DND-41 (cell line): ENCODE results near the gene DPP6.

Experiments used
- ATAC-seq: fragments of 200-7000 bp; cut with Tn5 transposase; 3 replicates; pipeline ENCODE4 v1.9.1; 2021; ENCODE audit warnings: low read depth; ENCODE audit not compliant: insufficient read depth
- DNase-seq: peaks from one replicate; pipeline ENCODE4 v3.0.0-alpha.2; 2020
- H2AFZ ChIP-seq: 2 replicates; pipeline ENCODE4 v1.6.0; 2012; ENCODE audit warnings: low read depth, low read length
- H3K27ac ChIP-seq: 2 replicates; pipeline ENCODE4 v1.5.1; 2012; ENCODE audit warnings: low read length, inconsistent platforms
- H3K27me3 ChIP-seq: fragments of 200-600 bp; sonication (generic); 2 replicates; pipeline ENCODE4 v1.6.0; 2012; ENCODE audit warnings: low read length, mild to moderate bottlenecking, inconsistent platforms; ENCODE audit not compliant: insufficient read depth, poor library complexity
- H3K36me3 ChIP-seq: 2 replicates; pipeline ENCODE4 v1.5.1; 2012; ENCODE audit warnings: low read length, inconsistent platforms; ENCODE audit not compliant: insufficient read depth
- H3K4me1 ChIP-seq: 2 replicates; pipeline ENCODE4 v1.5.1; 2012; ENCODE audit warnings: mild to moderate bottlenecking, low read length; ENCODE audit not compliant: insufficient read depth
- H3K4me2 ChIP-seq: 2 replicates; pipeline ENCODE4 v1.6.0; 2012; ENCODE audit warnings: mild to moderate bottlenecking, moderate library complexity, low read length, inconsistent platforms; ENCODE audit not compliant: insufficient read depth
- H3K4me3 ChIP-seq, 2 experiments: fragments of 200-600 bp in 1 of 2; shearing (Covaris generic) in 1 of 2; 2 replicates each; pipeline ENCODE4 v1.5.1; 2012 to 2016; ENCODE audit warnings: inconsistent platforms in 2 of 2, low read length in 2 of 2, mild to moderate bottlenecking in 2 of 2, low read depth in 1 of 2, moderate library complexity in 1 of 2
- H3K79me2 ChIP-seq: 2 replicates; pipeline ENCODE4 v1.6.0; 2012; ENCODE audit warnings: low read length, inconsistent platforms; ENCODE audit not compliant: insufficient read depth
- H3K9ac ChIP-seq: 2 replicates; pipeline ENCODE4 v1.6.0; 2012; ENCODE audit warnings: low read depth, mild to moderate bottlenecking, inconsistent platforms, low read length, moderate library complexity
- H3K9me3 ChIP-seq: 2 replicates; pipeline ENCODE4 v1.5.1; 2012; ENCODE audit warnings: low read length, moderate library complexity, mild to moderate bottlenecking, inconsistent platforms; ENCODE audit not compliant: insufficient read depth, severe bottlenecking
- H4K20me1 ChIP-seq: 2 replicates; pipeline ENCODE4 v1.6.0; 2012; ENCODE audit warnings: low read length; ENCODE audit not compliant: insufficient read depth
- CTCF ChIP-seq: IDR thresholded peaks from 2 replicates; pipeline ENCODE4 v1.5.1; 2012; ENCODE audit warnings: borderline replicate concordance, low read length, moderate library complexity, mild to moderate bottlenecking; ENCODE audit not compliant: poor library complexity, severe bottlenecking; ENCODE audit errors: extremely low read depth
- EZH2 ChIP-seq: IDR thresholded peaks from 3 replicates; pipeline ENCODE4 v1.6.1; 2012; ENCODE audit warnings: borderline replicate concordance, low read depth, mild to moderate bottlenecking, moderate library complexity, low read length, inconsistent platforms; ENCODE audit not compliant: severe bottlenecking

Gene DPP6

GRCh38 chr7:154860621-154861375 lies 808.6 kb downstream of the DPP6 start:
- no peak overlapping the region for H3K27ac ChIP-seq
- H3K9me3 ChIP-seq, result no peaks in the 10 kb centered on the region
- no peaks in the 10 kb centered on the region for H4K20me1 ChIP-seq
- H2AFZ ChIP-seq, result no peak overlapping the region
- TF ChIP-seq CTCF, result no peak
- TF ChIP-seq EZH2, result no peak
- H3K79me2 ChIP-seq, result no peaks in the 10 kb centered on the region
- no peaks in the 10 kb centered on the region for H3K36me3 ChIP-seq
- no peak for ATAC-seq
- no peak for DNase-seq
- H3K9ac ChIP-seq, result no peak overlapping the region
- H3K4me3 ChIP-seq, result no peak overlapping the region
- H3K4me1 ChIP-seq, result no peaks in the 10 kb centered on the region
- no peaks in the 10 kb centered on the region for H3K27me3 ChIP-seq
- no peak overlapping the region for H3K4me2 ChIP-seq

- Histone ChIP-seq H3K27me3 (no peaks in the 10 kb centered on the region), H3K79me2 (no peaks in the 10 kb centered on the region), H3K4me2 (no peak overlapping the region), H3K4me1 (no peaks in the 10 kb centered on the region), H3K9ac (no peak overlapping the region), H4K20me1 (no peaks in the 10 kb centered on the region), H3K9me3 (no peaks in the 10 kb centered on the region), H2AFZ (no peak overlapping the region), H3K4me3 (no peak overlapping the region), H3K36me3 (no peaks in the 10 kb centered on the region), H3K27ac (no peak overlapping the region)
- DNase-seq (no peak), ATAC-seq (no peak)
- TF ChIP-seq EZH2 (no peak), CTCF (no peak)
These were observed 809.4 kb downstream of the DPP6 start for GRCh38 chr7:154861589-154861988.

- Histone ChIP-seq H3K4me1 (no peaks in the 10 kb centered on the region), H3K27me3 (no peaks in the 10 kb centered on the region), H3K79me2 (no peaks in the 10 kb centered on the region), H3K4me2 (no peak overlapping the region), H2AFZ (no peak overlapping the region), H3K9ac (no peak overlapping the region), H3K4me3 (no peak overlapping the region), H3K27ac (no peak overlapping the region), H4K20me1 (no peaks in the 10 kb centered on the region), H3K36me3 (no peaks in the 10 kb centered on the region), H3K9me3 (no peaks in the 10 kb centered on the region)
- TF ChIP-seq EZH2, result no peak
- TF ChIP-seq CTCF, result no peak
- ATAC-seq (no peak), DNase-seq (no peak)
These were observed 810.1 kb downstream of the DPP6 start for GRCh38 chr7:154862153-154862791.
